AG09309 (cell line): ENCODE measurements around the gene SMU1.

Source experiments
- DNase-seq: peaks from one replicate; pipeline ENCODE4 v3.0.0-alpha.2; 2010; ENCODE audit warnings: low read depth
- H3K4me3 ChIP-seq: 2 replicates; pipeline ENCODE4 v1.5.1; 2011; ENCODE audit warnings: mild to moderate bottlenecking, low read depth, low read length, moderate library complexity; ENCODE audit not compliant: control insufficient read depth
- CTCF ChIP-seq: IDR thresholded peaks from 2 replicates; pipeline ENCODE4 v1.5.1; 2011; ENCODE audit warnings: mild to moderate bottlenecking, low read depth, low read length, inconsistent platforms; ENCODE audit not compliant: insufficient read depth, control insufficient read depth; ENCODE audit errors: missing control alignments

The SMU1 gene

GRCh38 chr9:33117796-33118195 lies 41.3 kb upstream of the SMU1 start:
- H3K4me3 ChIP-seq: no peak overlapping the region
- TF ChIP-seq CTCF: no peak
- no peak for DNase-seq

GRCh38 chr9:33117306-33117705 lies 40.8 kb upstream of the SMU1 start:
- no peak overlapping the region for H3K4me3 ChIP-seq
- peak; percentile 25 for DNase-seq
- no peak for TF ChIP-seq CTCF

DNA sequence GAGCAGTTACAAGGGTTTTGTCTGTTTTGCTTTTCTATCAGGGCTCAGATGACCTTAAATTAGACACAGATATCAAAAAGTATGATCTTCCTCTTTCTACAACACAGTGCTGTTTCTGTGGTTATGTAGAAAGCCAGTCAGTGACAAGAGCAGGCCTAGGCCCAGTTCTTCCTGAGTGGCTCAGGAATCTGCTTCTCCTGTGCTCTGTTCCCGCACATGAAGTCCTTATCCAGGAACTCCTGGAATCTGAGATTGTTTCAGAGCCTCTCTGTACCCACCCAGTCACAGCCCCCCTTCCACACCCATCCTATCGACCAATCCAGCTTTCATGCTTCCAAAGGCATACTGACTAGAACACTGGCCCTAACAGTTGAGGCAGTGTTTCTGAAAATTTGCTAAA lies 40.4 kb upstream of the SMU1 start:
- H3K4me3 ChIP-seq: no peak overlapping the region
- DNase-seq: no peak
- TF ChIP-seq CTCF: no peak

- DNase-seq: no peak
- no peak for TF ChIP-seq CTCF
- no peak overlapping the region for H3K4me3 ChIP-seq
Observed at GRCh38 chr9:33114746-33115145, 38.3 kb upstream of the SMU1 start.

DNA sequence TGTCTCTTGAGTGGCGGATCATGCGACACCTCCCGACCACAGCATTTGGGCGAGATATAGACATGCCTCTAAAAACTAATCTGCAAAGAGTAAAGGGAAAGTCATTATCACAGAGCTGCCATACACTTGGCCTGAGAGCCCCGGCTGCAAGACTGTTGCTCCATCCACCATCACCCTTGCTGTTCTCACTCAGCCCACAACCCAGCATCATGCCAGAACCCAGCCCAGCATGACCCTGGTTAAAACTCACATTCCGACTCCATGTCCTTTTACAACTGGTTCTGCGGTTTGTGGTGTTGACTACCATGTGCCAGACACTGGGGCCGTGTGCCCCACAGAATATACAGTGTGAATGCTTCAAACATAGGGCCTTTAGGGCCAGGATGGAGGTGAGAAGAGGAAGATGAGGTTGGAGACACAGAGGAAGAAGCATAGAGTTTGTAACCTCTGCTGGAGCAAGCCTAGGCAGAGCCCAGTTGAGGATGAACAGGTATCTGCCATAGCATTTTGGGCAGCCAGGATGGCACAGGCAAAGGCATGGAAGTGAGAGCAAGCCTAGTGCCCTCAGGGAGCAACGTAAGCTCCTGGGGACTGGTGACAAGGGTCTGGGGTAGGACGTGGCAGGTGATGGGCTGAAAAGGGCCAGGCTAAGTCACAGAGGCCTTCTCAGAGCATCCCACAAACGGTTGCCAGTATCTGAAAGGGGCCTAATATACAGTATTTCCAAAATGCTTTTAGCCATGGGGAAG lies 37.5 kb upstream of the SMU1 start:
- no peak overlapping the region for H3K4me3 ChIP-seq
- no peak for TF ChIP-seq CTCF
- DNase-seq: no peak

DNA sequence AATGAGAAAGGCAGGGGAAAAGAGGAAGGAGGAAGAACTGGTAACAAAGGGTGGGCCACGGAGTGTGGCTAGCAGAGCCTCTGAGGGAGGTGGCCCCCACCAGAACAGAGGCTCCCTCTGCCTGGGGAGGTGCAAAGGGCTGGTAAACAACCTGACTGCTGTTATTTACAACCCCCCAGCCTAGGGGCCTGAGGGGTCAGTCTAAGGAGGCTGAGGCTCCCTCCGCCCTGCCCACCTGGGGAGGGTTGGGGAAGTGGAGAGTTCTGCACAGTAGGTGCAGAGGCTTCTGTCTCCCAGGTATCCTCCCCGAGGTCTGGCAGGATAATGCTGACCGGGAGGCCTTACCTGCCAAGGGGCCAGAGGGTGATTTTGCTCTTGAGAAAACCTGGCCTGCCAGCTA lies 35.6 kb upstream of the SMU1 start:
- no peak for TF ChIP-seq CTCF
- H3K4me3 ChIP-seq: no peak overlapping the region
- DNase-seq: no peak
